HG03039 (cell line): Measurements from ENCODE around the gene DNAAF5.
"Not testable (repeated sequence)": the region's sequence is repeated elsewhere in the genome, so short reads cannot be mapped to it uniquely, and the experiment has no call there.

ENCODE experiments used
- ATAC-seq: cut with Tn5 transposase; IDR thresholded peaks from one replicate; pipeline ENCODE4 v1.9.1; 2021; ENCODE audit warnings: mild to moderate bottlenecking, moderate library complexity; ENCODE audit not compliant: unreplicated experiment

The DNAAF5 gene

GRCh38 chr7:802500-803242, 76.2 kb downstream of the DNAAF5 start:
- no peak for ATAC-seq

- no peak for ATAC-seq
Measured at GRCh38 chr7:803243-803635, 76.7 kb downstream of the DNAAF5 start.

- not testable (repeated sequence) for ATAC-seq
Measured at GRCh38 chr7:803796-804195, 77.3 kb downstream of the DNAAF5 start.

- ATAC-seq, result no peak
Measured at GRCh38 chr7:805261-805660, 78.8 kb downstream of the DNAAF5 start.

GRCh38 chr7:815284-816216, 89.1 kb downstream of the DNAAF5 start:
- ATAC-seq, result no peak

GRCh38 chr7:816300-816750, 89.8 kb downstream of the DNAAF5 start:
- peak; percentile 93 for ATAC-seq

GRCh38 chr7:816751-817671, 90.5 kb downstream of the DNAAF5 start:
- ATAC-seq, result peak; percentile 32

GRCh38 chr7:818031-818699, 91.7 kb downstream of the DNAAF5 start:
- no peak for ATAC-seq

GRCh38 chr7:820341-820740, 93.8 kb downstream of the DNAAF5 start:
- ATAC-seq, result no peak

- ATAC-seq, result no peak
Measured at GRCh38 chr7:821688-822087, 95.2 kb downstream of the DNAAF5 start.

GRCh38 chr7:822692-823276, 96.3 kb downstream of the DNAAF5 start:
- no peak for ATAC-seq

GRCh38 chr7:823649-824048, 97.2 kb downstream of the DNAAF5 start:
- ATAC-seq, result no peak

GRCh38 chr7:824081-824480, 97.6 kb downstream of the DNAAF5 start:
- ATAC-seq, result no peak

- no peak for ATAC-seq
Measured at GRCh38 chr7:824664-825063, 98.2 kb downstream of the DNAAF5 start.

- ATAC-seq, result no peak
Measured at GRCh38 chr7:825386-825785, 98.9 kb downstream of the DNAAF5 start.

- ATAC-seq, result no peak
Measured at GRCh38 chr7:826230-826917, 99.9 kb downstream of the DNAAF5 start.

GRCh38 chr7:828793-829561, 102.5 kb downstream of the DNAAF5 start:
- no peak for ATAC-seq

GRCh38 chr7:830069-830468, 103.6 kb downstream of the DNAAF5 start:
- ATAC-seq, result no peak
